Mucosa of rectum (tissue), 2 donors: ENCODE results near the gene GMEB1.

Source experiments
- H3K27ac ChIP-seq, 2 donors: one replicate each; pipeline ENCODE4 v1.7.0; 2013; ENCODE audit warnings: inconsistent platforms in 2 of 2, low read depth in 2 of 2, low read length in 2 of 2
- H3K27me3 ChIP-seq, 2 donors: one replicate each; pipeline ENCODE4 v1.7.0; 2013; ENCODE audit warnings: low read length in 2 of 2; ENCODE audit not compliant: control insufficient read depth in 2 of 2, insufficient read depth in 2 of 2
- H3K36me3 ChIP-seq, 2 donors: one replicate each; pipeline ENCODE4 v1.7.0; 2013; ENCODE audit warnings: low read length in 2 of 2; ENCODE audit not compliant: control insufficient read depth in 2 of 2, insufficient read depth in 2 of 2
- H3K4me1 ChIP-seq, 2 donors: one replicate each; pipeline ENCODE4 v1.7.0; 2013; ENCODE audit warnings: low read length in 2 of 2, mild to moderate bottlenecking in 1 of 2; ENCODE audit not compliant: control insufficient read depth in 2 of 2, insufficient read depth in 2 of 2
- H3K4me3 ChIP-seq, 2 donors: one replicate each; pipeline ENCODE4 v1.7.0; 2013; ENCODE audit warnings: low read length in 2 of 2
- H3K9ac ChIP-seq, 2 donors: one replicate each; pipeline ENCODE4 v1.7.0; 2013; ENCODE audit warnings: low read length in 2 of 2, low read depth in 1 of 2, mild to moderate bottlenecking in 1 of 2
- H3K9me3 ChIP-seq, 2 donors: one replicate each; pipeline ENCODE4 v1.7.0; 2013; ENCODE audit warnings: low read length in 2 of 2; ENCODE audit not compliant: control insufficient read depth in 2 of 2
- donor health status: healthy.
- donor health status: Normal muscosa, but diverticular disease.

The GMEB1 gene

DNA sequence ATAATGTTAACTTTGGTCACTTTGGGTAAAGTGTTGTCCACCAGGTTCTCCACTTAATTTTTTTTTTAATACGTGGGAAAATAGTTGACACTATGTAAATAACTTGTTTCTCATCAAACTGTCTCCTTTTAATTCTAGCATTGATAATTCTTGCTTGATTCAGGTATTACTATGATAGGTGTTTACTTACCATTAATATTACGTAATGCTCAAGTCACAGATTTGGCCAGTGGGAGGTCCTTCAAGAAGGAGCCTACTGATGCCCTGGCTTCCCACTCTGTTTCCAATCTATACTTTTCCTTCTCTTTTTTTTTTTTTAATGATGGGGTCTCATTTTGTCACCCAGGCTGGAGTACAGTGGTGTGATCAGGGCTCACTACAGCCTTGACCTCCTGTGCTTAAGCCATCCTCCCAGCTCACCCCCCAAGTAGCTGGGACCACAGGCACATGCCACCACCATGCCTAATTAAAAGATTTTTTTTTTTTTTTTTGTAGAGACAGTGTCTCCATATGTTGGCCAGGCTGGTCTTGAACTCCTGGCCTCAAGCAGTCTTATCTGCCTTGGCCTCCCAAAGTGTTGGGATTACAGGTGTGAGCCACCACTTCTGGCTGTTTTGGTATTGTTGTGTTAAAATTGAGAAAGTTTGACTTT is 98.1 kb downstream of the GMEB1 start:
- Histone ChIP-seq H3K4me3 (no peak overlapping the region), H3K27ac (no peak overlapping the region), H3K36me3 (peaks cover 20 to 24% of the 10 kb centered on the region in 2 donors), H3K4me1 (no peaks in the 10 kb centered on the region), H3K9me3 (no peaks in the 10 kb centered on the region), H3K27me3 (no peaks in the 10 kb centered on the region), H3K9ac (no peak overlapping the region)
